Gastroesophageal sphincter (tissue), 4 donors: ENCODE results near the gene NAA80. TPM values are rescaled to one million over a fixed set of nuclear protein-coding genes. Genes with fewer than 3 reads are reported as not detected.

Source experiments
- ATAC-seq: fragments of 150-250 bp; one replicate; pipeline ENCODE4 v1.9.1; 2016; ENCODE audit warnings: mild to moderate bottlenecking, moderate library complexity
- H3K27ac ChIP-seq, 4 donors: fragments of 200-600 bp; sonication (generic) in 3 of 4; 1 replicate in 3 of 4; 2 replicates in 1 of 4; pipeline ENCODE4 v1.5.1; 2016 to 2019
- H3K27me3 ChIP-seq: fragments of 200-600 bp; sonication (generic); one replicate; pipeline ENCODE4 v1.5.1; 2019
- H3K36me3 ChIP-seq, 2 donors: fragments of 200-600 bp; sonication (generic); one replicate each; pipeline ENCODE4 v1.5.1; 2019; ENCODE audit warnings: control low read depth in 1 of 2
- H3K4me1 ChIP-seq, 3 donors: fragments of 200-600 bp; sonication (generic); 1 replicate in 2 of 3; 2 replicates in 1 of 3; pipeline ENCODE4 v1.5.1; 2016 to 2019; ENCODE audit warnings: control low read depth in 2 of 3
- H3K4me3 ChIP-seq, 2 donors: fragments of 200-600 bp; sonication (generic); one replicate each; pipeline ENCODE4 v1.5.1; 2019; ENCODE audit warnings: mild to moderate bottlenecking in 1 of 2, moderate library complexity in 1 of 2
- H3K9me3 ChIP-seq, 3 donors: fragments of 200-600 bp; sonication (generic); one replicate each; pipeline ENCODE4 v1.5.1; 2017 to 2019; ENCODE audit warnings: control low read depth in 2 of 3
- EP300 ChIP-seq: sonication (generic); formaldehyde crosslinking; IDR thresholded peaks from one replicate; pipeline ENCODE4 v1.6.1; 2017; ENCODE audit warnings: antibody characterized with exemption, mild to moderate bottlenecking
- POLR2A ChIP-seq, 2 donors: fragments of 450-650 bp; IDR thresholded peaks; one replicate each; pipeline ENCODE4 v1.6.1; 2017; ENCODE audit warnings: antibody characterized with exemption in 2 of 2, mild to moderate bottlenecking in 2 of 2, moderate library complexity in 1 of 2
- POLR2AphosphoS5 ChIP-seq: sonication (generic); formaldehyde crosslinking; IDR thresholded peaks from one replicate; pipeline ENCODE4 v1.6.1; 2017; ENCODE audit warnings: antibody characterized with exemption
- WGBS, 2 donors: methylation state at CpG; one replicate each; pipeline ENCODE4 v1.1.5; 2018; ENCODE audit warnings: low coverage in 1 of 2; 5-methylcytosine and 5-hydroxymethylcytosine counted together
- total RNA-seq, 4 donors: library from RNA; depleted of rRNA; stranded (reverse); fragments of >200 nt; gene quantifications; one replicate each; pipeline ENCODE4 v1.1.0, GENCODE V29; 2016
- TF ChIP-seq, protein P1 (sequence below), 4 experiments: fragments of 200-600 bp in 2 of 4; fragments of 450-650 bp in 2 of 4; sonication (generic) in 1 of 4; IDR thresholded peaks; one replicate each; pipeline ENCODE4 v1.5.1; 2017 to 2019; ENCODE audit warnings: antibody characterized with exemption in 4 of 4, mild to moderate bottlenecking in 2 of 4, moderate library complexity in 2 of 4

Gene NAA80
- total RNA-seq, 4 donors from 2014 or later: 4.2 to 12.3 (median 7.9) TPM

DNA sequence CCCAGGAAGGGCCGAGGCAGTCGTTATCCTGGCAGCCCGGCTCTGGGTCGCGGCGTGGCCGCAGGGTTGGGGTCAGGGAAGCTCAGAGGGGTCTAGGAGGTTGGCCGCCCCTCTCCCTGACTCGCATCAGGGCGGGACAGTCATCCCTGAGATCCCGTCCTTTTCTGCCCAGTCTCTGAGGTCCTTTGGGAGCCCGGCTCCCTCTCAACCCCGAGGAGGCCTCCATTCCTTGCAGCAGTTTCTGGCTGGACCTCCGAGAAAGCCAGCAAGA is 22.8 kb upstream of the NAA80 start:
- peaks cover 0 to 48% of the 10 kb centered on the region in 2 donors for H3K36me3 ChIP-seq
- no peaks in the 10 kb centered on the region for H3K9me3 ChIP-seq
- 10% methylated on average over 2 of the region's 14 CpGs; no CpG with 5 or more reads in 1 of the 2 donors for WGBS, 2 donors
- no peaks in the 10 kb centered on the region for H3K27me3 ChIP-seq
- TF ChIP-seq POLR2A (IDR thresholded peaks at IDR 0.05) (peak in 1 of 2 donors; percentile 24), EP300 (no peak), POLR2AphosphoS5 (no peak)
- TF ChIP-seq, protein P1, sequence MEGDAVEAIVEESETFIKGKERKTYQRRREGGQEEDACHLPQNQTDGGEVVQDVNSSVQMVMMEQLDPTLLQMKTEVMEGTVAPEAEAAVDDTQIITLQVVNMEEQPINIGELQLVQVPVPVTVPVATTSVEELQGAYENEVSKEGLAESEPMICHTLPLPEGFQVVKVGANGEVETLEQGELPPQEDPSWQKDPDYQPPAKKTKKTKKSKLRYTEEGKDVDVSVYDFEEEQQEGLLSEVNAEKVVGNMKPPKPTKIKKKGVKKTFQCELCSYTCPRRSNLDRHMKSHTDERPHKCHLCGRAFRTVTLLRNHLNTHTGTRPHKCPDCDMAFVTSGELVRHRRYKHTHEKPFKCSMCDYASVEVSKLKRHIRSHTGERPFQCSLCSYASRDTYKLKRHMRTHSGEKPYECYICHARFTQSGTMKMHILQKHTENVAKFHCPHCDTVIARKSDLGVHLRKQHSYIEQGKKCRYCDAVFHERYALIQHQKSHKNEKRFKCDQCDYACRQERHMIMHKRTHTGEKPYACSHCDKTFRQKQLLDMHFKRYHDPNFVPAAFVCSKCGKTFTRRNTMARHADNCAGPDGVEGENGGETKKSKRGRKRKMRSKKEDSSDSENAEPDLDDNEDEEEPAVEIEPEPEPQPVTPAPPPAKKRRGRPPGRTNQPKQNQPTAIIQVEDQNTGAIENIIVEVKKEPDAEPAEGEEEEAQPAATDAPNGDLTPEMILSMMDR (IDR thresholded peaks at IDR 0.05): no peak
- H3K4me3 ChIP-seq: peak overlapping the region; percentile 51 to 89
- H3K27ac ChIP-seq: peak overlapping the region; percentile 36 to 97 (median 95)
- ATAC-seq: no peak
- H3K4me1 ChIP-seq: peaks cover 0 to 93% (median 46%) of the 10 kb centered on the region in 3 donors

DNA sequence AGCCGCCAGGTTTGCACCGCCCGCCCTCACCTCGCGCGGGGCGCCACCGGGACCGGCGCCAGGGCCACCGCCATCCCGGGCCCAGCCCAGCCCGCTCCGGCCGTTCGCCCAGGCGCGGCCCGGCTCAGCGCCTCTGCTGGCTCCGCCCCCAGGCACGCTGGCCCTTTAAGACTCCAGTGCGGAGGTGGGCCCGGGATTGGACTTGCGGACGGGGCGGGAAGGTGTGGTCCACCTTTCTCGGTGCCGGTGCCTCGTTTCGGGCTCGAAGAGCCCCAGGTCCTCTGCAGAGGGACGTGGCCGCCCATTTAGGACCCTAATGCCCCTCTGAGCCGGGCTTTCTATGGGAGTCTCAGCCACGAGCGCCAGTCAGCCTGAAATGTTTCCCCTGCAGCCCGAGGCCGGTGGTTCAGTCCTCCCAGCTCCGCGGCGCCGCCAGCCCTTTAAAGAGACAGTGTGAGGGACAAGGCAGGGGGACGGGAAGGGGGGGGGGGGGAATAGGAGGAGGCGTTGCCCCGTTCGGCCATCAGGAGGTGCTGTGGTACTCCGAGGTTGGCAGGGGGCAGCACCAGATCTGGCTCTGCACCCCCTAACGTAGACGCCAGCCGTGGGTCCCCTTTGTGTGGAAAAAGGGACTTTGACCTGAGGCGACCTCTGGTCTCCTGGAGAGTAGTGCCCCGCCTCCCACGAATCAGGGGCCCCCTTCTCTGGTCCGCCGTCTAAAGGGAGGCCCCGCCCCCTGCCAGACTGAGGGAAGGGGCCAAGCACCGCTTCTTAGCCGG is 22.3 kb upstream of the NAA80 start:
- H3K4me1 ChIP-seq: peaks cover 0 to 93% (median 46%) of the 10 kb centered on the region in 3 donors
- H3K27ac ChIP-seq: peak overlapping the region; percentile 61 to 97 (median 95)
- no peaks in the 10 kb centered on the region for H3K9me3 ChIP-seq
- WGBS, 2 donors: 0 to 20% methylated on average over 1 to 4 of the region's 59 CpGs
- TF ChIP-seq POLR2AphosphoS5 (no peak), POLR2A (IDR thresholded peaks at IDR 0.05) (peak in 1 of 2 donors; percentile 55)
- TF ChIP-seq, protein P1 (IDR thresholded peaks at IDR 0.05): peak in 2 of 4 experiments; percentile 56 to 68
- ATAC-seq: peak; percentile 90
- peaks cover 0 to 49% of the 10 kb centered on the region in 2 donors for H3K36me3 ChIP-seq
- no peaks in the 10 kb centered on the region for H3K27me3 ChIP-seq
- H3K4me3 ChIP-seq: peak overlapping the region; percentile 51 to 89

DNA sequence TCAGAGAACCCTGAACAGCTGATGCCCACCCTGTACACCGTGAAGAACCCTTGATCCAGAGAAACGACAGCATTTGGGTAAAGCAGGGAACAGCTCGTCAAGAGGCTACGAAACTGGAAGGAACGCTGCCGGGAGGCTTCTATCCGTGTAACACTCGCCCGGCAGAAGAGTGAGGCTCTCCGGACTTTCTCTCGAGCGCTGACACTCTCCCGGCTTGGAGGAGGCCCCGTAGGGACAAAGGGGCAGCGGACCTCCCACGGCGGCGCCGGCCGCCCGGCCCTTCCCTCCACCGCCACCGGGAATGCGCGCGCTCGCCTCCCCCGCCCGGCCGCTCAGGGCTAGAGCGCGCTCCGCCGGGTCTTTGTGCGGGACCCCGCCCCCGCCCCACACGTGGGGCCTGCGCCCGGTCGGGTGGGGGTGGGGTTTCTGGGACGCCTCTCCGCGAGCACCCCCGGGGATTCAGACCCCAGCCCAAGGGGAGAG is 21.7 kb upstream of the NAA80 start:
- 0% methylated on average over 2 of the region's 45 CpGs; no CpG with 5 or more reads in 1 of the 2 donors for WGBS, 2 donors
- Histone ChIP-seq H3K27me3 (no peaks in the 10 kb centered on the region), H3K4me1 (peaks cover 0 to 89% (median 46%) of the 10 kb centered on the region in 3 donors), H3K4me3 (peak overlapping the region; percentile 51 to 89), H3K9me3 (no peaks in the 10 kb centered on the region), H3K27ac (peak overlapping the region; percentile 61 to 97 (median 95)), H3K36me3 (peaks cover 0 to 49% of the 10 kb centered on the region in 2 donors)
- ATAC-seq: peak; percentile 73
- peak; percentile 39 for TF ChIP-seq POLR2AphosphoS5
- TF ChIP-seq, protein P1 (IDR thresholded peaks at IDR 0.05): peak in 1 of 4 experiments; percentile 22
- no peak for TF ChIP-seq EP300
- TF ChIP-seq POLR2A (IDR thresholded peaks at IDR 0.05): peak in 1 of 2 donors; percentile 52

DNA sequence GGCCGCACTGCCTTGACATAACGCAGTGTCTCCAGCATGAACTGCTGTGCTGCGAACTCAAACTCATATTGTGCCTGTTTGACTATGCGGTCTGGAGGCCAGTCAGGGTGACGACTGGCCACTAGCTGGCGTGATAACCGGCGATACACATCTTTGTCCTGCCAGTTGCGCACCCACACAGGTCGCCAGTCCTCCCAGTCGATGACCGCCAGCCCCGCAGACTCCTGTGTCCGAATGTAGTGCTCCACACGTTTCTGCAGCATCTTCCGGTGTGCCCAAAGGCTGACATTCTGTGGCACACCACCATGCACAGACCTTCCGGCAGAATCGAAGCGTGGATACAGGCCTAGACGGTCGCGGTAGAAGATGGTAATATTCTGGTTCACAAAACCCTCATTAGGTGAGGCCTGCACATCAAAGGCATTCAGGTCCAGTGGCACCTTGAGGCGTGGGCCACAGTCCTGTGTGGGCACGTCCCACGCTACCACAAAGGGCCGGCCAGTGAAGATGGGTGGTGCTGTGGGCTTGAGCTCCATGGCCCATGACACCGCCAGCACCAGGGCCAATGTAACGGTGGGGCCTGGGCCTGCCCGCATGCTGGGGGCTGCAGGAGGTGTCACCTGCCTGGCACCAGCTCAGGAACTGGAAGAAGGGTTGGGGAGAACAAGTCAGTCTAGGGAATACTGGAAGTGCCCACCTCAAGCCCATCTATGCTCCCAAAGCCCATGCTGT is 20.9 kb upstream of the NAA80 start:
- TF ChIP-seq EP300: no peak
- no peaks in the 10 kb centered on the region for H3K9me3 ChIP-seq
- H3K4me1 ChIP-seq: peaks cover 0 to 81% (median 46%) of the 10 kb centered on the region in 3 donors
- no peak for ATAC-seq
- peaks cover 0 to 47% of the 10 kb centered on the region in 2 donors for H3K36me3 ChIP-seq
- 45% methylated on average over 4 of the region's 29 CpGs; no CpG with 5 or more reads in 1 of the 2 donors for WGBS, 2 donors
- H3K27ac ChIP-seq: peak overlapping the region in 3 of 4 donors; percentile 94 to 97 (median 96)
- H3K4me3 ChIP-seq: peak overlapping the region; percentile 51 to 89
- no peaks in the 10 kb centered on the region for H3K27me3 ChIP-seq

DNA sequence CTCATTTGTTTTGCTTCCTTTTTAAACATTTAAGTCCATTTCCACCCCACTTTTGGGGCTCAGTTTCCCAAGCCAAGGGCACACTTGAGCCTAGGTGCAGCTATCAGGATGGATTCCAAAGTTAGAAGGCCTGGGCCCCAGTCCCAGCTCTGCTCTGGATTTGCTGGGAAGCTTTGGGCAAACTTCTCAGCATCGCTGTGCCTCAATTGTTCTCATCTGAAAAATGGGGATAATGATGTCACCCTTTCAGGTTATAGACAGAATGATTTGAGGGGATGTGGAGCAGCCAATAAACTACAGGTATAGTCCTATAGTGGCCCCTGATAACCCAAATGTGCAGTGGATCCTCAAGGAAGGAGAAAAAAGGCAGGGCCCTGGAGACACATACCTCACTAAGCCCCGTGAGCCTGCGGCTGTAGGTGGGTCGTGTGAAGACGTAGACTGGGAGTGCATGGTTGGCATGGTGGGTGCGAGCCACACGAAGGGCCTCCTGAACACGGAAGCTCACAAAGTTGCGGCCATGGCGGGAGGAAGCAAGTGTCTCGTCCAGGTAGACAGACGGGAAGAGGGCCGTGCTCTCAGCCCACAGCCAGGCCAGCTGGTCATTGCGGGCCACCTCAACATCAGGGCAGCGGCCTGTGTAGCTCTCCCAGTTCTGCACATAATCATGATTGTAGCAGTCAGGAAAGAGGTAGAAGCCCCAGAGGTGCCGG is 20.1 kb upstream of the NAA80 start:
- no peak for TF ChIP-seq POLR2A (IDR thresholded peaks at IDR 0.05)
- no peak for TF ChIP-seq POLR2AphosphoS5
- TF ChIP-seq, protein P1 (IDR thresholded peaks at IDR 0.05): no peak
- TF ChIP-seq EP300: no peak
- 81 to 85% methylated on average over 5 to 9 of the region's 16 CpGs for WGBS, 2 donors
- Histone ChIP-seq H3K4me3 (peak overlapping the region in 1 of 2 donors; percentile 89), H3K27ac (peak overlapping the region in 2 of 4 donors; percentile 4 to 97), H3K4me1 (peaks cover 0 to 74% (median 44%) of the 10 kb centered on the region in 3 donors), H3K9me3 (no peaks in the 10 kb centered on the region), H3K27me3 (no peaks in the 10 kb centered on the region), H3K36me3 (peaks cover 0 to 53% of the 10 kb centered on the region in 2 donors)
- ATAC-seq: no peak
